IPS-15b (cell line): ENCODE data around the gene ALG6.
"Not testable (repeated sequence)": the region's sequence is repeated elsewhere in the genome, so short reads cannot be mapped to it uniquely, and the experiment has no call there.

Experiments
- H3K27me3 ChIP-seq: one replicate; pipeline ENCODE4 v1.6.1; 2013; ENCODE audit warnings: low read length; ENCODE audit not compliant: control insufficient read depth, insufficient read depth
- H3K36me3 ChIP-seq: one replicate; pipeline ENCODE4 v1.6.1; 2013; ENCODE audit warnings: low read length; ENCODE audit not compliant: control insufficient read depth, insufficient read depth
- H3K4me1 ChIP-seq: one replicate; pipeline ENCODE4 v1.6.1; 2013; ENCODE audit warnings: mild to moderate bottlenecking, low read length; ENCODE audit not compliant: control insufficient read depth, insufficient read depth
- H3K4me3 ChIP-seq: one replicate; pipeline ENCODE4 v1.5.1; 2013; ENCODE audit warnings: low read depth, low read length
- H3K9ac ChIP-seq: one replicate; pipeline ENCODE4 v1.6.1; 2013; ENCODE audit warnings: low read depth, mild to moderate bottlenecking, low read length
- H3K9me3 ChIP-seq: one replicate; pipeline ENCODE4 v1.6.1; 2013; ENCODE audit warnings: mild to moderate bottlenecking, low read length; ENCODE audit not compliant: control insufficient read depth, insufficient read depth

ALG6 gene

GRCh38 chr1:63401945-63402344 is 34.5 kb downstream of the ALG6 start:
- no peaks in the 10 kb centered on the region for H3K4me1 ChIP-seq
- H3K36me3 ChIP-seq: no peaks in the 10 kb centered on the region

DNA sequence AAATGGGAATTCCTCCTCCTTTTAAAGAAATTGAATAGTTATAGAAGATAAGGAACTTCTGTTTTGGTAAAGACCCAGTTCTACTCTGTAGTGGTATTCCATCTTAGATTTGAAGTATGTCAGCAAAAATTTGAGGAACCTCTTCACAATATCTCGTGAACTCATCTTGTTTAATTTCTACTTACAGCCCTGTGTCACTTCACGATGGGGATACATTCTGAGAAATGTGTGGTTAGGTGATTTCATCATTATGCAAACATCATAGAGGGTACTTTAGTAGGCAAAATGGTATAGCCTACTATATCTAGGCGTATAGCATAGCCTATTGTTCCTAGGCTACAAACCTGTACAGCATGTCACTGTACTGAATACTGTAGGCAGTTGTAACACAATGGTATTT is 36.0 kb downstream of the ALG6 start:
- Histone ChIP-seq H3K27me3 (no peaks in the 10 kb centered on the region), H3K36me3 (no peaks in the 10 kb centered on the region), H3K4me1 (no peaks in the 10 kb centered on the region), H3K9ac (no peak overlapping the region), H3K9me3 (no peaks in the 10 kb centered on the region), H3K4me3 (no peak overlapping the region)

More at GRCh38 chr1:63401945-63402344, 34.5 kb downstream of the ALG6 start:
- H3K9ac ChIP-seq: no peak overlapping the region
- H3K9me3 ChIP-seq: no peaks in the 10 kb centered on the region
- H3K4me3 ChIP-seq: no peak overlapping the region
- H3K27me3 ChIP-seq: no peaks in the 10 kb centered on the region

GRCh38 chr1:63405021-63405420 is 37.6 kb downstream of the ALG6 start:
- H3K4me3 ChIP-seq: no peak overlapping the region
- no peaks in the 10 kb centered on the region for H3K4me1 ChIP-seq
- H3K9ac ChIP-seq: no peak overlapping the region
- no peaks in the 10 kb centered on the region for H3K36me3 ChIP-seq
- no peaks in the 10 kb centered on the region for H3K27me3 ChIP-seq
- H3K9me3 ChIP-seq: no peaks in the 10 kb centered on the region

DNA sequence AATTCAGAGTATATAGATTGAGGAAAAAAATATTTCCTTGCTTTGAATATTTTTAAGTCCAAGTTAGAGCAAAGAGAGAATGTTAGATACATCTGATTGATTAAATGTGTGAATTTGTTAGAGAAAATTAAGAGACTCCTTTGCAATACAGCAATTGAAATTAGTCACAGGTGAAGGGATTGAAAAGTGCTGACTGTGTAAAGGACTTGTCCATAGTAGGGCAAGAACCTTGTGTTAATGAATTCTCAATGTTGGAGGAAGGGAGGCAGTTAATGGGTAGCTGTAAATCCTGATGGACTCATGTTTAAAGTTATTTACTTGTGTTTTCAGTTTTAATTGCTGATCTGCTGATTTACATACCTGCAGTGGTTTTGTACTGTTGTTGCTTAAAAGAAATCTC is 38.6 kb downstream of the ALG6 start:
- no peak overlapping the region for H3K9ac ChIP-seq
- no peaks in the 10 kb centered on the region for H3K9me3 ChIP-seq
- no peaks in the 10 kb centered on the region for H3K27me3 ChIP-seq
- no peaks in the 10 kb centered on the region for H3K4me1 ChIP-seq
- no peaks in the 10 kb centered on the region for H3K36me3 ChIP-seq
- H3K4me3 ChIP-seq: no peak overlapping the region

- no peaks in the 10 kb centered on the region for H3K36me3 ChIP-seq
- no peak overlapping the region for H3K9ac ChIP-seq
- H3K4me1 ChIP-seq: no peaks in the 10 kb centered on the region
- H3K27me3 ChIP-seq: no peaks in the 10 kb centered on the region
- no peak overlapping the region for H3K4me3 ChIP-seq
- H3K9me3 ChIP-seq: no peaks in the 10 kb centered on the region
Measured at GRCh38 chr1:63407002-63407401, 39.6 kb downstream of the ALG6 start.

DNA sequence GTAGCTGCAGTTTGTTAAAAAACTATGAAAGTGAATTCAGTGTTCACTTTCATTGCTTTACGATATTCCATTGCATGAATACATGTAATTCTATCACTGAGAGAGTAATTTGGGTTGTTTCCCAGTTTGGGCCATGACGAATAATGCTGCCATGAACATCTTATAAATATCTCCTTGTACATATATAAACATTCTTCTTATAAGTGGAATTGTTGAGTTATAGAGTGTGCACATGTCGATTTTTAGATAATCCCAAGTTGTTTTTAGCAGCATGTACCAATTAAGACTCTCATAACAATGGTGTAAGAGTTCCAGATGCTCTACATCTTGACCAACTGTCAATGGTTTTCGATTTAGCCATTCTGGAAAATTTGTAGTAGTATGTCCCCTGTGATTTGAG is 40.9 kb downstream of the ALG6 start:
- Histone ChIP-seq H3K27me3 (no peaks in the 10 kb centered on the region), H3K9me3 (no peaks in the 10 kb centered on the region), H3K4me3 (no peak overlapping the region), H3K9ac (no peak overlapping the region), H3K36me3 (no peaks in the 10 kb centered on the region), H3K4me1 (no peaks in the 10 kb centered on the region)

GRCh38 chr1:63411066-63411465 is 43.6 kb downstream of the ALG6 start:
- Histone ChIP-seq H3K9ac (no peak overlapping the region), H3K4me1 (no peaks in the 10 kb centered on the region)

DNA sequence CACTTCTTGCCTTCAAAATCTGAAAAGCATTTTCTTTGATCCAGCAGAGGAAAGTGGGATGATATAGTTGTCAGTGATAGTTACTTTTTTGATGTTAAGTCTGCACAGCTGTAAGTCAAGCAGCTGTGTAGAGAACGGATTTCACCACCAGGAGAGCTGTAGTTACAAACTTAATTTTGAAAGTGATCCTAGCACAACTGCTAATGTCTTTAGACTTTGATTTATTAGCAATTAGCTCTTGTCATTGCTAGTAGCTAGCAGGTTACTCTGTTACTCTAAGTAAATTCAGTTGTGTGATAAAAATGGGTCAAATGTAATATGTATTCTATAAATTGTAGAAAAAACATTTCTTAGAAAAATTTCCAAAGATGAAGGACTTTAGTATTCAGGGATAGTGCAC is 46.0 kb downstream of the ALG6 start:
- Histone ChIP-seq H3K9ac (no peak overlapping the region), H3K9me3 (no peaks in the 10 kb centered on the region), H3K4me1 (no peaks in the 10 kb centered on the region), H3K36me3 (no peaks in the 10 kb centered on the region), H3K27me3 (no peaks in the 10 kb centered on the region), H3K4me3 (no peak overlapping the region)

More at GRCh38 chr1:63411066-63411465, 43.6 kb downstream of the ALG6 start:
- H3K27me3 ChIP-seq: no peaks in the 10 kb centered on the region
- H3K4me3 ChIP-seq: no peak overlapping the region
- no peaks in the 10 kb centered on the region for H3K9me3 ChIP-seq
- no peaks in the 10 kb centered on the region for H3K36me3 ChIP-seq

DNA sequence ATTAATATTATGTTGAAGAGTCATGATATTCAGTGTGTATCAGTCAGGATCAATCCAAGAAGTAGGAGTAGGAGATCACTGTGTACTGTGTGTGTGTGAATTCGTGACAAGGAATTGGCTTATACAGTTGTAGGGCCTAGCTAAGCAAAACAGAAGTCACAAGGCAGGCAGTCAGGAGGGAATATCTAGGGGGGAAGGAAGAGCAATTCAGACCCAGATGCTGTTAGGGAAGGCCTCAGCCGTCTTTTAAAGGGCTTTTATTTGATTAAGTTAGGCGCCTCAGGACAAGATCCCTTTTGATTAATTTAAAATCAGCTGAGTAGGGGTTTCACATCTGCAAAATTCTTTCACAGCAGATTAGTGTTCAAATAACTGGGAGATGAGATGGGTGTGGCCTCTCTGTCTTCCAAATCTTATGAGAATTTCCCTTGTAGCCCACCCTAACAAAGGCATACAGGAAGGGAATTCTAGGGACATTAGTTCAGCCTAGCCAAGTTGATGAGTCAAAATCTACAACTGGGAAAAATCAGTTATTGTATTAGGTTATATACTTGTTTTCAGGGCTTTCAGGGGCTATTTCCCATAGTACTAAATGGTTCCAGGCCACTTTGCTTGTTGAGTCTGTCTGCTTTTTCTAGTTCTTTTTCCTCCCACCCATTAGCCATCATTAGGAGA is 47.4 kb downstream of the ALG6 start:
- Histone ChIP-seq H3K9ac (no peak overlapping the region), H3K9me3 (no peaks in the 10 kb centered on the region), H3K36me3 (no peaks in the 10 kb centered on the region), H3K4me3 (no peak overlapping the region), H3K4me1 (no peaks in the 10 kb centered on the region), H3K27me3 (no peaks in the 10 kb centered on the region)

DNA sequence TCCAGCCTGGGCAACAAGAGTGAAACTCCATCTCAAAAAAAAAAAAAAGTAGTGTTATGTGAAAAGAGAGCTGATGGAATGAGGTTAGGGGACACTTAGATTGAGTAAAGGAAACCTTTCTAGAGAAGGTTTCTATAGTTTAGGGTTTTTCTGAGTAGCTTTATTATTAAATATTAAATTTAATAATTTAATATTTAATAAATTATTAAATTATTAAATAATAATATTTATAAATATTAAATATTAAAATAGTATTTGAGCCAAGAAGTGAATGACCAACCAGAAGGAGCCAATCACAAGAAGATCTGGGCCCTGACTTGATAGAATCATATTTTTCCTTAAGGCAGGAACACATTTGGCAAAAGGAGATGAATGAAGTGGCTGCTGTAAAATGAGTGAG is 50.7 kb downstream of the ALG6 start:
- no peaks in the 10 kb centered on the region for H3K27me3 ChIP-seq

GRCh38 chr1:63420746-63421145 is 53.3 kb downstream of the ALG6 start:
- H3K36me3 ChIP-seq, H3K4me3 ChIP-seq, H3K4me1 ChIP-seq, H3K27me3 ChIP-seq, H3K9me3 ChIP-seq, H3K9ac ChIP-seq: not testable (repeated sequence)

More for the DNA sequence above, 50.7 kb downstream of the ALG6 start:
- no peaks in the 10 kb centered on the region for H3K36me3 ChIP-seq
- H3K4me1 ChIP-seq: no peaks in the 10 kb centered on the region
- no peak overlapping the region for H3K9ac ChIP-seq
- no peak overlapping the region for H3K4me3 ChIP-seq
- no peaks in the 10 kb centered on the region for H3K9me3 ChIP-seq

- H3K4me3 ChIP-seq: no peak overlapping the region
- no peaks in the 10 kb centered on the region for H3K27me3 ChIP-seq
- H3K9me3 ChIP-seq: no peaks in the 10 kb centered on the region
- no peak overlapping the region for H3K9ac ChIP-seq
- no peaks in the 10 kb centered on the region for H3K36me3 ChIP-seq
- H3K4me1 ChIP-seq: no peaks in the 10 kb centered on the region
Measured at GRCh38 chr1:63423649-63424048, 56.2 kb downstream of the ALG6 start.
